SK-N-SH (cell line): ENCODE data around the gene AMELX.

Source experiments
- CTCF ChIP-seq: fragments of 200-600 bp; sonication (generic); IDR thresholded peaks from 2 replicates; pipeline ENCODE4 v1.6.1; 2017; ENCODE audit warnings: antibody characterized with exemption, mild to moderate bottlenecking, moderate library complexity
- GABPA ChIP-seq: IDR thresholded peaks from 2 replicates; pipeline ENCODE4 v1.4.0; 2012; ENCODE audit warnings: low read depth, mild to moderate bottlenecking
- JUND ChIP-seq: IDR thresholded peaks from 2 replicates; pipeline ENCODE4 v1.4.0; 2012
- MXI1 ChIP-seq: IDR thresholded peaks from 2 replicates; pipeline ENCODE4 v1.6.1; 2012; ENCODE audit warnings: mild to moderate bottlenecking, low read depth, low read length, improper control_type of control experiment
- PBX3 ChIP-seq: IDR thresholded peaks from 2 replicates; pipeline ENCODE4; 2012
- POLR2AphosphoS5 ChIP-seq: IDR thresholded peaks from 2 replicates; pipeline ENCODE4 v1.6.1; 2012; ENCODE audit warnings: low read depth, low read length
- TEAD4 ChIP-seq: IDR thresholded peaks from 2 replicates; pipeline ENCODE4 v1.4.0; 2012; ENCODE audit warnings: mild to moderate bottlenecking, borderline replicate concordance; ENCODE audit not compliant: insufficient read depth
- ZBTB33 ChIP-seq: IDR thresholded peaks from 2 replicates; pipeline ENCODE4 v1.4.0; 2012; ENCODE audit warnings: low read depth, borderline replicate concordance

GRCh38 chrX:11349661-11350337 lies 56.6 kb downstream of the AMELX start:
- TF ChIP-seq ZBTB33 (no peak), CTCF (no peak), GABPA (no peak), TEAD4 (no peak), PBX3 (no peak), MXI1 (no peak), JUND (no peak), POLR2AphosphoS5 (no peak)
